Measurements from ENCODE around the gene SNORC. TPM values are rescaled to one million over a fixed set of nuclear protein-coding genes. Genes with fewer than 3 reads are reported as not detected.

The SNORC gene
- total RNA-seq, 6 donors from 2014 or later = 0.20 to 2.1 (median 1.0) TPM

DNA sequence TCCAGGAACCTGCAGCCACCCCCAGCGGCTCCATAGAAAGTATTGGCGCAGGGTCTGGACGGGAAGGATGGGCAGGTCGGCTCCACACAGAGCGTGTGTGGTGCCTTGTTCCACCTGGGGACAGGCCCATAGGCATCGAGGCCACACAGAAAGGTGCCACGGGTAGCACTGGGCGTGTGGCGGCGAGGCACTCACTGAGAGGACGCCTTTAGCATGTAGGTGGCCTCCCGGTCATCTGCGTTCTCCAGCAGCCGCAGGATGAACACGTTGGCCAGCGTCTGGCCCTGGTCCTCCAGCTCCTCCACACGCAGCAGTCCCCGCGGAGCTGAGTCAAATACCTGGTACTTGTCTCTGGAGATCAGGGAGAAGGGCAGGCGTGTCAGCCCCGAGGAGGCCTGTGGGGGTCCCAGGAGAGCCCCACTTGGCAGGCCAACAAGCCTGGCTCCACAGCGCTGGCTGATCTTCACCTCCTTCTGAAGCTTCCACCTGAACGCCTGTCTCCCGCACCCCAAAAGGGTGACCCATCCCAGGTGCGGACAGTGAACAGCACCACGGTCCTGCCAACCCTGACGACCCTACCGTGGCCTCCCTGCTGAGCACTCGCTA, 13.2 kb downstream of the SNORC start:
- peak in 1 of 2 donors; percentile 75 for DNase-seq
- TF ChIP-seq POLR2A (IDR thresholded peaks at IDR 0.05) (no peak), EP300 (IDR thresholded peaks at IDR 0.05) (no peak), CTCF (IDR thresholded peaks at IDR 0.05) (no peak), POLR2AphosphoS5 (IDR thresholded peaks at IDR 0.05) (no peak)
- Histone ChIP-seq H3K4me1 (no peaks in the 10 kb centered on the region), H3K36me3 (no peaks in the 10 kb centered on the region), H3K27ac (no peak overlapping the region), H3K9me3 (no peaks in the 10 kb centered on the region), H3K27me3 (no peaks in the 10 kb centered on the region), H3K4me3 (no peak overlapping the region)
- ATAC-seq (ENCODE audit: low FRiP score in 2 of 2) = no peak
- 91 to 94% methylated on average over 16 to 29 of the region's 29 CpGs for WGBS, 2 donors

DNA sequence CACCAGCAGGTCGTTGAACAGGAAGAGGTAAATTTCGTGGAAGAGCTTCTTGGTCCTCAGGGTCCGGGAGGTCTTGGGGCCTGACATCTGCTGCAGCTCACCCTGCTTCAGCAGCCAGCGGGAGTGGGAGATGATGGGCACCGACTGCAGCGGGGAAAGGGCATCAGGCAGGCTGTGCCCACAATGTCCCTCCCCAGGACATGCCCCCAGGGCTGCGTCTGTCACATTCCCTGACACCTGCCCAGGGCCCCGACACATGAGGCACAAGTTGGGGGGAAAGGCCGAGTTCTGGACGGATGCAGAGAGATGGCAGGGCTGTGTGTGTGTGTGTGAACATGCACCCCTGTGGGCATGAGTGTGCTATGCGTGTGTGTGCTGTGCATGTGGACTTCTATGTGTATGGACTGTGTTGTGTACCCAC, 13.9 kb downstream of the SNORC start:
- DNase-seq = no peak
- ATAC-seq (ENCODE audit: low FRiP score in 2 of 2) = no peak
- Histone ChIP-seq H3K36me3 (no peaks in the 10 kb centered on the region), H3K4me1 (no peaks in the 10 kb centered on the region), H3K27ac (no peak overlapping the region), H3K27me3 (no peaks in the 10 kb centered on the region), H3K9me3 (no peaks in the 10 kb centered on the region), H3K4me3 (no peak overlapping the region)
- WGBS, 2 donors = 80 to 82% methylated on average over 11 of the region's 11 CpGs
- TF ChIP-seq POLR2A (IDR thresholded peaks at IDR 0.05) = no peak
- no peak for TF ChIP-seq CTCF (IDR thresholded peaks at IDR 0.05)
- no peak for TF ChIP-seq POLR2AphosphoS5 (IDR thresholded peaks at IDR 0.05)
- TF ChIP-seq EP300 (IDR thresholded peaks at IDR 0.05) = no peak

DNA sequence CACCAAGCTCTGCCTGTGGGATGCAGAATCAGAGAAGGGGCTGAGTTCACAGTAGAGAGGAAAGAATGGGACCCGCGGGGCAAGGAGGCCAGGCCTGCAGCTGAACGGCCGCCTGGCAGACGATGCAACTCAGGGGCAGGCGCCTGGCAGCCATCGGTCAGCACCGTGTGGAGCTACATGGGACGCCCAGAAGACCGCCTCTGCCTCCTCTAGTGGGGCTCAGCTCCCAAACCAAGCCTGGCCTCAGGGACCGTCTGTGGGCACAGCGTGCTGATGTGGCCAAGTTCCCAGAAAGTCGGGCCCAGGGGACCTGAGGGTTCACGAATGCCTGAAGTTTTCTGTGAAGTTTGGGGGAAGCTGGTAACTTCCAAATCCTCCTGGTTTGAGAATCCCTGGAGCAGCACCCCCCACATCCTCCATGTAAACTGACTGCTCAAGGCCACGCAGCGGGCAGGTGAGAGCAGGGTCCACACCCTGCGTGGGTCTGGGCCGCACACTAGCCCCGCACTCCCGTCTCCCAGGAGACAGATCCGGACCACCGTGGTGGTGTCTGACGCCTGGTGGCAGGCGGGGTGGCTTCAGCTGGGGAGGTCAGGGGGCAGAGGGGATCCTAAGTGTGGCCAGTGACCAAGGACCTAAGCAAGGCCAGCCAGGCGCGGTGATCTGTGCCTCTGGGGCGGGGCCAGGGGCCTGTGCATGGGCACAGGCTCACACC, 14.6 kb downstream of the SNORC start:
- DNase-seq = peak in 1 of 2 donors; percentile 64
- ATAC-seq (ENCODE audit: low FRiP score in 2 of 2) = no peak
- no peak for TF ChIP-seq CTCF (IDR thresholded peaks at IDR 0.05)
- TF ChIP-seq EP300 (IDR thresholded peaks at IDR 0.05) = no peak
- TF ChIP-seq POLR2AphosphoS5 (IDR thresholded peaks at IDR 0.05) = no peak
- TF ChIP-seq POLR2A (IDR thresholded peaks at IDR 0.05) = no peak
- Histone ChIP-seq H3K9me3 (no peaks in the 10 kb centered on the region), H3K4me1 (no peaks in the 10 kb centered on the region), H3K27ac (no peak overlapping the region), H3K4me3 (no peak overlapping the region), H3K36me3 (no peaks in the 10 kb centered on the region), H3K27me3 (no peaks in the 10 kb centered on the region)
- WGBS, 2 donors = 83 to 87% methylated on average over 14 to 26 of the region's 27 CpGs

GRCh38 chr2:232885264-232885961, 15.3 kb downstream of the SNORC start:
- Histone ChIP-seq H3K27ac (no peak overlapping the region), H3K36me3 (no peaks in the 10 kb centered on the region), H3K4me3 (no peak overlapping the region), H3K27me3 (no peaks in the 10 kb centered on the region), H3K4me1 (no peaks in the 10 kb centered on the region), H3K9me3 (no peaks in the 10 kb centered on the region)
- DNase-seq (peak in 1 of 2 donors; percentile 57), ATAC-seq (ENCODE audit: low FRiP score in 2 of 2) (no peak)
- no peak for TF ChIP-seq POLR2A (IDR thresholded peaks at IDR 0.05)
- no peak for TF ChIP-seq CTCF (IDR thresholded peaks at IDR 0.05)
- no peak for TF ChIP-seq EP300 (IDR thresholded peaks at IDR 0.05)
- TF ChIP-seq POLR2AphosphoS5 (IDR thresholded peaks at IDR 0.05) = no peak
- 83% methylated on average over 20 to 23 of the region's 25 CpGs for WGBS, 2 donors
